H1 (cell line): ENCODE data around the gene DNASE1. TPM values are rescaled to one million over a fixed set of nuclear protein-coding genes. Genes with fewer than 3 reads are reported as not detected.

ENCODE experiments used
- CHD2 ChIP-seq: IDR thresholded peaks from 2 replicates; pipeline ENCODE4 v1.6.1; 2012; ENCODE audit warnings: low read length, improper control_type of control experiment
- CHD7 ChIP-seq: fragments of 300-600 bp; sonication (generic); IDR thresholded peaks from 2 replicates; pipeline ENCODE4 v1.7.1; 2012; ENCODE audit warnings: low read length, moderate library complexity, mild to moderate bottlenecking, inconsistent platforms; ENCODE audit not compliant: insufficient replicate concordance
- EGR1 ChIP-seq: IDR thresholded peaks from 2 replicates; pipeline ENCODE4 v1.6.1; 2011; ENCODE audit warnings: low read depth, low read length, borderline replicate concordance
- MAX ChIP-seq: IDR thresholded peaks from 2 replicates; pipeline ENCODE4 v1.6.1; 2012; ENCODE audit warnings: inconsistent platforms
- PHF8 ChIP-seq: fragments of 200-600 bp; sonication (generic); conservative IDR thresholded peaks from 2 replicates; pipeline ENCODE4 v1.7.1; 2012; ENCODE audit warnings: low read depth, mild to moderate bottlenecking, inconsistent platforms, low read length, moderate library complexity
- RBBP5 ChIP-seq: IDR thresholded peaks from 2 replicates; pipeline ENCODE4 v1.7.1; 2012; ENCODE audit warnings: low read depth, mild to moderate bottlenecking, inconsistent platforms, low read length, moderate library complexity, borderline replicate concordance
- RNF2 ChIP-seq: fragments of 200-900, 300-1000 bp; sonication (generic); IDR thresholded peaks from 2 replicates; pipeline ENCODE4 v1.7.1; 2016; ENCODE audit warnings: borderline replicate concordance, low read depth, mild to moderate bottlenecking, antibody characterized with exemption, low read length; ENCODE audit not compliant: poor library complexity, severe bottlenecking; ENCODE audit errors: missing control alignments
- SIN3A ChIP-seq, 2 experiments: IDR thresholded peaks in 1 of 2; conservative IDR thresholded peaks in 1 of 2; 2 replicates each; pipeline ENCODE4 v1.6.1; 2011 to 2012; ENCODE audit warnings: low read length in 2 of 2, improper control_type of control experiment in 1 of 2, low read depth in 1 of 2, mild to moderate bottlenecking in 1 of 2
- SP2 ChIP-seq: IDR thresholded peaks from 2 replicates; pipeline ENCODE4 v1.6.1; 2012; ENCODE audit warnings: mild to moderate bottlenecking, low read length, inconsistent platforms
- polyA plus RNA-seq, 7 experiments: library from polyadenylated mRNA; depleted of rRNA in 3 of 7; stranded (reverse) in 5 of 7; unstranded in 2 of 7; fragments of >200 nt in 5 of 7; fragments of 200-250 nt in 2 of 7; gene quantifications; 1 replicate in 5 of 7; 2 replicates in 1 of 7; 4 replicates in 1 of 7; pipeline versions ENCODE4 v1.2.1 to v1.2.3, GENCODE V29; 2011 to 2013; ENCODE audit warnings: missing spikeins in 2 of 7, mixed read lengths in 2 of 7
- total RNA-seq: library from RNA; stranded (reverse); fragmentation: NEBNext Ultra II Directional; extraction: Animal tissue kit (Norgen Biotek cat#: 25700); gene quantifications from 2 replicates; pipeline ENCODE4 v1.2.1, GENCODE V29; 2021

The DNASE1 gene
- total and polyA plus RNA-seq, 2 of the 8 experiments (the other 6 are each of a cell fraction or from before 2014, with no cell fraction given), result 11.5 to 16.7 TPM

- TF ChIP-seq CHD7, result no peak
- no peak for TF ChIP-seq SP2
- TF ChIP-seq MAX, result no peak
- TF ChIP-seq RNF2, result no peak
- no peak for TF ChIP-seq CHD2
- no peak for TF ChIP-seq SIN3A (conservative IDR thresholded peaks at IDR 0.05 in 1 of 2, IDR thresholded peaks at IDR 0.05 in 1 of 2; ENCODE audit: low read depth in 1 of 2, low read length in 2 of 2)
- no peak for TF ChIP-seq EGR1
- no peak for TF ChIP-seq RBBP5
- no peak for TF ChIP-seq PHF8
Measured at GRCh38 chr16:3640632-3641501, 13.6 kb upstream of the DNASE1 start (continued).
